Measurements from ENCODE around the gene SUMO1. TPM values are rescaled to one million over a fixed set of nuclear protein-coding genes. Genes with fewer than 3 reads are reported as not detected.

SUMO1 gene
- total and polyA plus RNA-seq, 9 of the 15 experiments (the other 6 are each of a cell fraction or from before 2014, with no cell fraction given) = 63.7 to 292 (median 92.0) TPM

- no peaks in the 10 kb centered on the region for H4K20me1 ChIP-seq (replicated peaks; ENCODE audit: control insufficient read depth, insufficient read depth, low read length)
- no TSS peak for BruUV-seq (replicated peaks)
- ATAC-seq (no peak), FAIRE-seq (no peak), DNase-seq (ENCODE audit: extremely low read depth in 1 of 4, low spot score in 3 of 4) (no peak)
- no peak overlapping the region for H3K9ac ChIP-seq (ENCODE audit: insufficient read depth in 1 of 2, low read depth in 2 of 2, low read length in 2 of 2)
- 4% methylated on average over 6 of the region's 6 CpGs for WGBS (ENCODE audit: insufficient coverage, low coverage, missing lambda C conversion rate)
- H2AFZ ChIP-seq (ENCODE audit: low read depth, low read length) = no peak overlapping the region
- CTCF ChIA-PET (ENCODE audit: low intra/inter-chr PET ratio) = no interaction called here
- H3K9me3 ChIP-seq (replicated peaks; ENCODE audit: control insufficient read depth, insufficient read depth, low read depth, low read length) = no peaks in the 10 kb centered on the region
- no peak overlapping the region for H3K27ac ChIP-seq (ENCODE audit: extremely low read depth, low read depth, low read length)
- no peaks in the 10 kb centered on the region for H3K9me1 ChIP-seq (ENCODE audit: control insufficient read depth, insufficient read depth, low read length)
- POLR2A ChIA-PET = no interaction called here
- no peaks in the 10 kb centered on the region for H3K79me2 ChIP-seq (ENCODE audit: control insufficient read depth, insufficient read depth, low read length)
- H3K36me3 ChIP-seq (ENCODE audit: control insufficient read depth, insufficient read depth, low read length) = no peaks in the 10 kb centered on the region
- no peaks in the 10 kb centered on the region; a peak in 1 of 5 replicates for H3K4me1 ChIP-seq (replicated peaks in 1 of 2; ENCODE audit: control insufficient read depth in 2 of 2, insufficient read depth in 2 of 2, low read length in 2 of 2)
- peaks cover 11 to 28% of the 10 kb centered on the region in 2 experiments; a peak in 4 of 5 replicates for H3K27me3 ChIP-seq (ENCODE audit: control insufficient read depth in 2 of 2, insufficient read depth in 2 of 2, low read length in 2 of 2)
- no peak overlapping the region for H3K4me3 ChIP-seq
- H3K4me2 ChIP-seq (ENCODE audit: insufficient read depth, low read length) = no peak overlapping the region
- intact Hi-C loops (cut with micrococcal nuclease) = no loop called here
- in situ Hi-C loops (cut with MboI) = loop anchor here (10.0 kb wide), 1 partner anchor 330 kb away; no protein-coding TSS in a partner anchor
- TF ChIP-seq ZNF449 (CRISPR knock-in tag; IDR thresholded peaks at IDR 0.05) = no peak
- no peak for TF ChIP-seq TAF15 (IDR thresholded peaks at IDR 0.05; ENCODE audit: low read depth, low read length)
- no peak for TF ChIP-seq HINFP (tag; conservative IDR thresholded peaks at IDR 0.05; ENCODE audit: low read depth)
- no peak for TF ChIP-seq ZNF717 (CRISPR knock-in tag; IDR thresholded peaks at IDR 0.05)
- TF ChIP-seq CHD4 (IDR thresholded peaks at IDR 0.05; ENCODE audit: insufficient read depth, insufficient replicate concordance, low read depth, low read length, poor library complexity, severe bottlenecking) = no peak
- no peak for TF ChIP-seq RERE (CRISPR knock-in tag; IDR thresholded peaks at IDR 0.05; ENCODE audit: borderline replicate concordance)
- no peak for TF ChIP-seq SMAD1 (IDR thresholded peaks at IDR 0.05; ENCODE audit: low read depth, low read length, partially characterized antibody)
- no peak for TF ChIP-seq ZBTB49 (CRISPR knock-in tag; IDR thresholded peaks at IDR 0.05; ENCODE audit: borderline replicate concordance)
- TF ChIP-seq HEY1 (CRISPR knock-in tag; IDR thresholded peaks at IDR 0.05; ENCODE audit: borderline replicate concordance) = no peak
These were observed 53.2 kb downstream of the SUMO1 start for GRCh38 chr2:202185156-202185555.

Measured in K562 (cell line).